Measurements from ENCODE around the gene HYDIN.
A peak's percentile ranks its signal among the peaks of the same experiment; 100 is the strongest.
"Not testable (repeated sequence)": the region's sequence is repeated elsewhere in the genome, so short reads cannot be mapped to it uniquely, and the experiment has no call there.

Gene HYDIN

GRCh38 chr16:71080777-71081176 is 149.7 kb downstream of the HYDIN start:
- DNase-seq, result not testable (repeated sequence)

GRCh38 chr16:71080262-71080661 is 150.3 kb downstream of the HYDIN start:
- DNase-seq, result not testable (repeated sequence)

GRCh38 chr16:71070651-71071050 is 159.9 kb downstream of the HYDIN start:
- DNase-seq, result not testable (repeated sequence)

- not testable (repeated sequence) for DNase-seq
Observed at GRCh38 chr16:71069842-71070241, 160.7 kb downstream of the HYDIN start.

GRCh38 chr16:71053897-71054609 is 176.5 kb downstream of the HYDIN start:
- DNase-seq, result not testable (repeated sequence)

GRCh38 chr16:71050307-71050706 is 180.2 kb downstream of the HYDIN start:
- not testable (repeated sequence) for DNase-seq

GRCh38 chr16:71039368-71040111 is 191.0 kb downstream of the HYDIN start:
- not testable (repeated sequence) for DNase-seq

- DNase-seq, result not testable (repeated sequence)
Observed at GRCh38 chr16:71038421-71038820, 192.1 kb downstream of the HYDIN start.

GRCh38 chr16:71037987-71038386 is 192.5 kb downstream of the HYDIN start:
- not testable (repeated sequence) for DNase-seq

- not testable (repeated sequence) for DNase-seq
Observed at GRCh38 chr16:71028032-71028727, 202.3 kb downstream of the HYDIN start.

GRCh38 chr16:71027511-71027910 is 203.0 kb downstream of the HYDIN start:
- not testable (repeated sequence) for DNase-seq

- not testable (repeated sequence) for DNase-seq
Observed at GRCh38 chr16:71023851-71024439, 206.6 kb downstream of the HYDIN start.

GRCh38 chr16:71021961-71022537 is 208.5 kb downstream of the HYDIN start:
- DNase-seq, result not testable (repeated sequence)

- DNase-seq, result not testable (repeated sequence)
Observed at GRCh38 chr16:71019067-71019682, 211.3 kb downstream of the HYDIN start.

- not testable (repeated sequence) for DNase-seq
Observed at GRCh38 chr16:71015419-71015818, 215.1 kb downstream of the HYDIN start.

- not testable (repeated sequence) for DNase-seq
Observed at GRCh38 chr16:71009440-71010223, 220.9 kb downstream of the HYDIN start.

GRCh38 chr16:71006516-71006915 is 224.0 kb downstream of the HYDIN start:
- not testable (repeated sequence) for DNase-seq

- DNase-seq, result peak; percentile 43
Observed at GRCh38 chr16:70999735-71000134, 230.8 kb downstream of the HYDIN start.

GRCh38 chr16:70995799-70996198 is 234.7 kb downstream of the HYDIN start:
- DNase-seq, result not testable (repeated sequence)

- not testable (repeated sequence) for DNase-seq
Observed at GRCh38 chr16:70992511-70992910, 238.0 kb downstream of the HYDIN start.

GRCh38 chr16:70987019-70987715 is 243.4 kb downstream of the HYDIN start:
- DNase-seq, result not testable (repeated sequence)

Data from NCI-H1092 treated with DMSO at 0.1 percent for 48 hours (cell line).